RPMI7951 (cell line): ENCODE measurements around the gene HGF. TPM values are rescaled to one million over a fixed set of nuclear protein-coding genes. Genes with fewer than 3 reads are reported as not detected.

Experiments used
- DNase-seq: peaks from one replicate; pipeline ENCODE4 v3.0.0-alpha.2; 2012; ENCODE audit warnings: low read depth
- total RNA-seq: library from RNA; depleted of rRNA; stranded (reverse); fragments of >200 nt; shearing (Covaris generic); gene quantifications from 2 replicates; pipeline ENCODE4 v1.2.3, GENCODE V29; 2014

The HGF gene
- total RNA-seq, 1 experiment from 2014 or later = under 0.01 TPM

DNA sequence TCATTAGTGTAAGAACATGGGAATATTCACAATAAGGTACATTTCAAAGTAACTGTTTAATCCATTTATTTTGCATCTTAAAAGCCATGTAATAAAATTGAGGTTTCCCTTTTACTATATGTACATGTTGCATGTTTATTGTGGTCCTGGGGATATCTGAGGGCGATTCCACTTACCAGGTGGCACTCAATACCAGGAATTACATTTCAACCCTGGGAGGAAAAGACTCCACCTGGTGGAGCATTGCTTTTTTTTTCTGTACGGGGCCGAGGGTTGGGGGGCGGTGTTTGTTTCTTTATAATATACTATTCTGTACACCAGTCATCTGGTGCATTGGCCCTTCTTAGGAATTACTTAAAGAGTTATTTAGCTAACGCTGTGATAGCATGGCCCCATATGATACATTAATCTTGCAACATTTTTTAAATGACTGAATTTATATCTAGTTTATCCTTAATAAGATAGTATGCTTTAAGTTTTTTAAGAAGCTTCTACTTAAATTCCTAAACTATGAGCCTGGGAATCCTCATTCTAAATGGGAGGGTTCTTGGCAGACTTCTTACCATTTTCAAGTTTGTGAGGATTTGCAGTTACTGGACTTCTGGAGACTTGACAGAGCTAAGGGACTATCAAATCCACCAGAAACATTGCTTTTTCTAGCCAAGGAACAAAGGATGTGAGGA is 7.2 kb upstream of the HGF start:
- peak; percentile 4 for DNase-seq

DNA sequence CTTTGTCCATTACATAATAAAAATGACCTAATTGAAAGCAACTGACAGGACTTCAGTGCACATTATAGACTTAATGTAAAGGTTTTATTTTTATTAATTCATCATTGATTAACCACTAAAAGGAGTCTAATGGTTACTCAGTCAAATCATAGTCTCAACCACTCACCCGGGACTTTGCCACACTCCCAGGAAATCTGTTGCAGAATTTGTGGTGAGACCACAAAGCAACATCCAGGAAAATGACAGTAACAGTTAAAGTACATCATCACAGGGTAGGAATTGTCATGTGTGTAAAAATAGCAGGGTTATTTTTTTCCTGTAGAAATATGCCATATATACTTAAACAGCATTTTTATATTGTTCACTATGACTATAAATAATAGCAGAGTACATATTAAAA is 6.3 kb upstream of the HGF start:
- DNase-seq = no peak

DNA sequence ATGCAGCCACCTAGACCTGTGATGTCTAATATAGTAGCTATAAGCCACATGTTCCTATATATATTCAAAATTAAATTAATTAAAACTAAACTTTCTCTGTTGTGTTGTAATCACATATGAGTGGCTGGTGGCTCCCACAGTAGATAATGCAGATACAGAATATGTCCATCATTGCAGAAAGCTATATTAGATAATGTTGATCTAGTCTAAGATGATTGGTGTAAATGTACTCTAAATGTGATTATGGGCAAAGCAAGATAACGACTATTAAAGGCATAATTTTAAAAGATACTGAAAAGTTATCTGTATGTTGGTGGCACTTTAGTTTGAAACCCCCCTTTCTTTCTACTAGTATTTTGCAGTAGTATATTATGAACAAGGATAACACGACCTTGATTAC is 5.7 kb upstream of the HGF start:
- no peak for DNase-seq

DNA sequence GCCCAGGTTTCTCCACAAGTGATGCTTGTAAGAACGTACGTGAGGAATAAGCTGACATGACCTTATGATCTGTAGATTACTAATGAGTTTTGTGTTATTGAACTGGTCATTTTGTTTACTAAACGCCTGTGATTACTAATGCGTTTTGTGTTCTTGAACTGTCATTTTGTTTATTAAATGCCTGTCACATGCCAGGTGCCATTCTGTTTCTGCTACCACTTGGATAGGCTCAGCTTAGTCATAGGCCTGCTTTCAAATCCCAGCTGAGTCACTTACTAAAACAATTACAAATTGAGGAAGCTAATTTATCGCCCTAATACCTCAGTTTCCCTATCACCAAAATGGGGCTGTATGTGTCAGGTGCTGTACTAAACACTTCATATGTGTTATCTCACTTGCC is 4.7 kb upstream of the HGF start:
- no peak for DNase-seq

DNA sequence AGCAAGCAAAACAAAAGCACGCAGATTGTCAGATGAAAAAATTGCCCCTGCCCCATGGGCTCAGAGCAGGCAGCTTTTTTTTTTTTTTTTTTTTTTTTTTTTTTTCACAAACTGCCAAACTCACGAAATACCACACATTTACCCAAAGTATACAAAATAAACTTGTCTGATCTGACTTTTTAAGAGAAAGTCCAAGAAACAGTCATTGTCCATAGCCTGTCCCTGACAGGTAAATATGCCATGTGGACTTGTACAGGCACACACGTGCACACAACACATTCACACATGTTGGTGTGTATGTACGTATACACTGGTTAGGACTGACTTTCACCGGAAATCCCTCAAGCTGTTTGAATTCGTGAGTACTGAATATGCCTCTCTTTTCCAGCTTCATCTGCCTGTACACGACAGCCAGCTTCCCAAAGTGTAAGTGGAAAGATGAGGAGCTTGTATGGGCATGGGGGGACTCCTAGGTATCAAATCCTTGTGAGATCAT is 929 bp upstream of the HGF start:
- DNase-seq = no peak

DNA sequence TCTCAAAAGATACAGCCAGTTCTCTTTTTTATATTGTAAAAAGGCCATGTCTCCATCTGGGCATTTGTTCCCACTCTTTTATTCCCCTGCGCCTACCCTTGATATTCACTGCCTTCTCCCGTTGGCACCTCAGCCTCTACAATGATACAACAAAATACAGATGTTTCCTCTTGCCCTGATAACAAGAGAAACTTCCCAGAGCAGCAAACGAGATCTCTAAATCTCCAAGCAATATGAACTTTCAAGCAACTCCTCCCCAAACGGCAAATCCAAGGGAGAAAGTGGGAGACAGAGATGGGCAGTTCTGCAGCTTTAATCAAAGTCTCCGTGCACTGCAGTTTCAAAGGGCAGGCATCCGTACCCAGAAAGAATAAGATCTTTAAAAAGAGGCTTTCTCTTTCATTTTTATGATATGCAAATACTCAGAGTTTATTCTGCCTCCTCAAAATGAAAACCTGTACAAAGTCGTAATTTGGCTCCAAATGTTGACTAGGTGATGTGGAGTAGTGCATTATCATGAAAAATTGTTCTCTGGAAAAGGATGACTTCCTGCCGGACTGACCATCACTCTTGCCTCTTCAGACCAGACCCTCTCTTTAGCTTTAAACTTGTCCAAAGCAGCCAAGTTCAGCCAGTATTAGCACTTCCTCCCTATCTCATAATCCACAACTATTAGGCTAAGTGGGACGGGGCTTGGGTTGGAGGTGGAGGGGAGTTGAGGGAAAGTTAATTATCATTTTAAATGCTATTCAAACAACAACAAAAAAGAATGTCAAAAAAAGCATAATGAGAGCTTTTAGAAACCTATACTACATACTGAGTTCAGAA is 682 bp downstream of the HGF start:
- no peak for DNase-seq

DNA sequence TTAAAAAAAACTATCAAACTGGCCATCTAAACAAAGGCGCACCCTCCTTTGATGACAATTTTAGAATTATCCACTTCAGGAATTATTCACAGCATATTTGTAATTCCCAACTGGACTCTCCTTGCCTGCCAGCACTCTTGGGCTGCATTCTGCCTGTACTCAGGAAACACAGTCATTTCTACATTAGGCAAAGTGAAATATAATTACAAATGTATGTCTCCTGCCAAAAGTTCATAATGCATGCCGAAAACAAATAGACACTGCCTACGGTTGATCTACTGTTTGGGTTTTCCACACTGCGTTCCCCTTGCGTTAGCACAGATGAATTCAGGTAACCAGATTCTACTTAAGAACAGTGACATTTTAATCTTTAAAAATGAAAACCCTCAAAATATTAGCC is 1.9 kb downstream of the HGF start:
- no peak for DNase-seq

DNA sequence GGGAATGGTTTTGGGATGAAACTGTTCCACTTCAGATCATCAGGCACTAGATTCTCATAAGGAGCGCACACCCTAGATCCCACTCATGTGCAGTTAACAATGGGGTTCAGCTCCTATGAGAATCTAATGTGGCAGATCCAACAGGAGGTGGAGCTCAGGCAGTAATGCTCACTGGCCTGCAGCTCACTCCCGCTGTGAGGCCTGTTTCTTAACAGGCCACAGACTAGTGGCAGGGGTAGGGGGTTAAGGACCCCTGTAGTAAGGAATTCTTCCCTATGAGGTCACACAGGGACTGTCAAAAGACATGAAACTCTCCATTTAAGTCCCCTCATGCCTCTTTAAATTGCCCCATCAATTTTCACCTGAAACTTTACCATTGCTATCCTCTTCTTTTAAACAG is 8.0 kb downstream of the HGF start:
- no peak for DNase-seq

DNA sequence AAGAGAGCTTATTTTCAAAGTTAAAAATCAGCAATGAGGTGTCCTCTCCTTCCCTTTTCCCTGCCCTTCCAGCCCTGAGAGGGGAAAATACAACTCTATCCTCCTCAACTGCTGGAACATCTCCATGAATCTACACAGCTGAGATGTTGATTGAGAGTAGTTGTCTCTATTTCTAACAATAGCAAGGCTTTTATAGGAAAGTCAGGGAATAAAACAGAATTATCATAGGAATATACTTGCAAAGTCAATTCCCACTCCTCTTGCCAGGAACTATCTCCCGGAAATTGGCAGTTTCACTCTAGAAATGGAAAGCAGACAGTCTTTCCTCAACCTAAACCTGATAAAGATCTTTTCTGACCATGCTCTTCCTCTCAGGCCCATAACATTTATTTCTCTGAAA is 8.8 kb downstream of the HGF start:
- DNase-seq = no peak

DNA sequence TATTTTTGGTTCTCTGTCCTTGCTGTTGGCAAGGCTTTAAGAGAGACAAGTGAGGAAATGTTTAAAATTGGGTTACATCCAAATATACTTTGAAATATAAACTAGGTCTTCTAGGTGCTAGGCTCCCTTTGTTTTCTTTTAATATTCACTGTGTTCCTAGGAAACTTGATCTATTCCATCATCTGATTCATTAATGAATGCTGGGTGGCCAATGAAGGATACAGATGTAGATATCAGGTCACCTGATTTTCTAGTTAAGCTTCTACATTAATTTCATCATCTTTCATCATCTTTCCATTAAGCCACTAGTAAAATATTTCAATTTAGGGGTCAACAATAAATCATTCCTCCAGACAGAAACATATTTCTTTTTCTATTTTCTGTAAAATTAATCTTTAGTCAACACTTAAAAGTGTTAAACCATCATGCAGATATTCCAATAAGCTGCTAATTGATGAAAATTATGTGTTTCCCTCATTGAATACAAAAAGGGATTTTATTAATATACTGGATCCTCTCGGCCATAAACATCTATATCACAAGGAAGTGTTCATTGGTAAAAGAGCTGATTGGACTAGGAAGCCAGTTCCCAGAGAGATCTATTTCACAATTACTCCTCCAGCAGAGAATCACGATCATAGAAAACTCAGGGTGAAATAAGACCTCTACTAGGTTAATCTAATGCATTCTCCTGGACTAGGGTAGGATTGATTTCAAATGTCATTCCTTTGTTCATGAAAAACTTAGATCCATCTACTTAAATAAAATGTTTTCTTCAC is 14.7 kb downstream of the HGF start:
- DNase-seq = no peak

DNA sequence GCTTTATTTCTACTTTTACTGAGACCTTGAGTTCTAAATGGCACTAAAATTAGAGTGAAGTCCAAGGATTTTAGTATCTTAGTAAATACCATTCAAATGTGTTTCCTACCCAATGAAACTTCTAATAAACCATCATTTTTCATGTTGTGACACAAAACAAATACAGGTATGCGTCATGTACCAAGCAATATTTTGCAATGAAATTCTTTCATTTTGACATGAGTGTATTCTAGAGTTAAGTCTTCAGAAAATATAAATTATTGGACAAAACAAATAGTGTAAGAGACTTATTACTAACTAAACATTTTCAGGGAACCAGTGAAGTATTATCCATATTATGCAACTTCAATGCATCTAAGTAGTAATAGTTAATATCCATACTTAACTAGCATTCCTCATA is 16.5 kb downstream of the HGF start:
- DNase-seq = no peak

DNA sequence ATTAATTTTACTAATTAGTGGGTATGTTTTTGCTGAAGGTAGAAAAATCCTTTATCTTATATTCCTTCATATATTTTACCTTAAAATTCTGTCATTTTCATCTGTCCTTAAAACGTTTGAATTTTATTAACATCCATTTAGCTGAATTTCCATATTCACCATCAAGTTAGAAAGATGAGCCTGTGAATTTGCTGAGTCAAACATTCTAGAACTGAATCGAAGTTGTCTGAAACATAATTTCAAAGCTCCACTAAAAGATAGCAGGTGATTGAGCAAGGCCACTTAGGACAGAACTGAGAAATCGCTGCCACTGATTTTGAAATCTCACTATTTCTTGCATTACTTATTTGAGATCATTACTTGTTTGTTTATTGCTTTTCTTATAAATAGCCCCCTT is 17.5 kb downstream of the HGF start:
- no peak for DNase-seq

DNA sequence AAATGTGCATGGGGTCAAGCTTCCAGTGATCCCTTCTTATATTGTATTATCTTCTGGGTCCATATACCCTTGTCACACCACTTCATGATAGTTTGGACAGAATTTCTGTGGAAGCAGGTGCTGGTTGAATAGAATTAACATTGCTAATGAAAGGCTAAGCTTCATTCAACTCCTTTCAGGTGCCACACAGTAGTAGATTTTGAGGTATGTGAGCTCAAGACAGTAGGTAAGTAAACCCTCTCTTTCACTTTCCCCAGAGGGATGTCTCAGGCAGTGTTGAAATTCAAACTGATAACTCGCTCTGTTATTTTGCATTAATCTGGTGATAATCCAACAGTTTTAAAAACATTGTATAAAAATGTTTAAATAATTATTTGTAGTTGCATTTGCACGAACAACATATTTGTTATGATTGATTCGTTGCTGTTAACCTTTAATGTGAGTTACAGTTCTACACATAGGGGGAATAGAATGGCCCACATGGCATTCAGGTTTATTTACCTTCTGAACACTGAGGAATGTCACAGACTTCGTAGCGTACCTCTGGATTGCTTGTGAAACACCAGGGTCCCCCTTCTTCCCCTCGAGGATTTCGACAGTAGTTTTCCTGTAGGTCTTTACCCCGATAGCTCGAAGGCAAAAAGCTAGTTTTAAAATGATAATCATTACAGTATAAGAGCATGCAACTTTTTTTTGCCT is 18.1 kb downstream of the HGF start:
- DNase-seq = no peak

DNA sequence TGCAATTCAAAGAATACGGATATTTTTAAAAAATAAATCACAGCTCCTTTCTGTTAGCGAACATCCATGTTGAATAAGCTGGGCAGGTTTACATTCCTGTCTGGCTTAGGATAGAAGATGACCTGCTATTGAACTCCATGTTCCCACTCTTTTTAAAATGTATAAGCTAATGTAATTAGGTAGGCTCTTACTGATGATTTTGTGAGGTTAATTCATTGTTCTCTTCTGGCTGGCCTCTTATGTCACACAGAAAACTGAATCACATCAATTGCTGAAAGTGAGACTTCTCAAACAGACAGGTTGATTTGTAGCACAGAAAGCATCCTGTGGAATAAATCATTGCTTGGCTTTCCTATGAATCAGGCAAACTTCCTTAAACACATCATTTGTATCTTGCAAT is 24.2 kb downstream of the HGF start:
- DNase-seq = no peak

DNA sequence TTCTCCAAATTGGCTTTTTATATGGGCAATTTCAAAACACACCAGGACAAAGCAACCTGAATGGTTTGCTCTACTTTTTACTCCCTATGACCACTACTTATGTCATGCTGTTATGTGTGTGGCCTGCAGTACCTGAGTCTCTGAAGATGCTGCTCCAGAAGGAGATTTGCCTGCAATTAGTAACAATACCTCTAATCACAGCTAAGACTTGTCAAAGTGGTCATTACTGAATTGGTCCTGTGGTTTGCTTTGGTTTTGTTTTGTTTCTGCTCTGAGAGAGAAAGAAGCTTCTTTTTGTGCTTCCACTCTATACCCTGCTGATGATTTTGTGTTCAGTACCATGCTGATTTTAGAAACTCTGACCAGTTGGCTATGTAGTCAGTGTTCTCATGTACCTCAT is 25.5 kb downstream of the HGF start:
- DNase-seq = no peak

DNA sequence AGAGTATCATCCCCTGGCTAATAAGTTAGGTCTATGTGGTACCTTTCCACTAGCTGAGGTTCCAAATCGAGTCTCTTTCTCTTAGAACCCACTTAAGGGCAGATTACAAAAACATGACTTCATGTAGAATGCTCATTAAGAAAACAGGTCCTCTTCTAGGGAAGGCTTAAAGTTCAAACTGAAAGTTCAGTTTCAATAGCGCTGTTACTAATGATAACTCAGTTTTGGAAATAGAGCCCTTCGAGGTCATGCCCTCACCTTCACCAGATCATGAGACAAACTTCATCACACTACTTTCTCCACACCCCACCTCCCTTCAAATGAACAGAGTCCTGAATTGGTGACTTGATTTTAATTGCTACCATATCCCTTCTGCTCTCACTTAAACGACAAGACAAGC is 26.2 kb downstream of the HGF start:
- DNase-seq = no peak

DNA sequence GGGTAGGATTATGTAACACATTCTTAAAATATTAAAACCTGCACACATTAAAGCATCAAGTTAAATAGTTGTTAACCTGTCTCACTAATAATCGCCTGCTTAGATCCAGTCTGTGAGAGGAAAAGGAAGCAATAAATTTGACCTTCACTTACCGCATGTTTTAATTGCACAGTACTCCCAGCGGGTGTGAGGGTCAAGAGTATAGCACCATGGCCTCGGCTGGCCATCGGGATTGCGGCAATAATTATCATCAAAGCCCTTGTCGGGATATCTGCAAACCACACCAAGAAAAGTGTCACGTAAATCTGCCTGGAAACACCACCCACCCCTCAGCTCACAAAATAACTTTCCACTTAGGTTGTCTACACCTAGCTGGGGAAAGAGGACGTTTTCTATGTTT is 26.6 kb downstream of the HGF start:
- DNase-seq = no peak

DNA sequence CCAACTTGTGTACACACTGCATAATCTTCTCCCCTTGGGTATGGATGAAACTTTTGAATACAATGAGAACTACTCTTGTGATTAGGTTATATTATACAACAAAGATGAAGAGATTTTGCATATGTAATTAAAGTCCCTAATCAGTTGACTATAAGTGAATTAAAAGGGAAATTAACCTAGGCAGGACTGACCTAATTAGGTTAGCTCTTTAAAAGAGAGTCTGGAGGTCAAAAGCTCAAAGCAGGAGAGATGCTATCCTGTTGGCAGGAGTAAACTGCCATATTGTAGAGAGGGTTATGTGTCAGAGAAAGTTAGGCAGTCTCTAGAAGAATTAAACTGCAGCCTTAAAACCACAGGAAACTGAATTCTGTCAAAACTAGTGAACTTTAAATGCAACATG is 29.4 kb downstream of the HGF start:
- no peak for DNase-seq

DNA sequence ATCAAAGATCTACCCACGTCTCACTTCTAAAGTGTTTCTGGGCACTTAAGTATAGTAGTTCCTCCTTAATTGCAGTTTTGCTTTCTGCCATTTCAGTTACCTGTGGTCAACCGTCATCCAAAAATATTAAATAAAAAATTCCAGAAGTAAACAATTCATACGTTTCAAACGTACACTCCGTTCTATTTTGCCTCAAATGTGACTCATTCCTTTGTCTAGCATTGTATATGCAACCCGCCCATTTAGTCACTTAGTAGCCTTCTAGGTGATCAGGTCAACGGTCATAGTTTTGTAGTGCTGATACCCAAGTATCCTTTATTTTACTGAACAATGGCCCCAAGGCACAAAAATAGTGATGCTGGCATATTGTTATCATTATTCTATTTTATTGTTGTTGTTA is 33.8 kb downstream of the HGF start:
- no peak for DNase-seq

DNA sequence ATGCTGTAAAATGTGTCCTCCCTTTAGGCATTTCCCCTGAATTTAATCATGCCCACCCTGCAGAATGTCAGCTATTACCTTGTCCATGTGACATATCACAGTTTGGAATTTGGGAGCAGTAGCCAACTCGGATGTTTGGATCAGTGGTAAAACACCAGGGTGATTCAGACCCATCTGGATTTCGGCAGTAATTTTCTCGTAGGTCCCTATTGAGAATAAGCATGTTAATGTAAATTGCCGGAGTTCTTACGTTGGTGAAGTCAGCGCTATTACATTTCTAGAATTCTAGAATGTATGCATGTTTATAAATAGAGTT is 44.1 kb downstream of the HGF start:
- DNase-seq = peak; percentile 62

DNA sequence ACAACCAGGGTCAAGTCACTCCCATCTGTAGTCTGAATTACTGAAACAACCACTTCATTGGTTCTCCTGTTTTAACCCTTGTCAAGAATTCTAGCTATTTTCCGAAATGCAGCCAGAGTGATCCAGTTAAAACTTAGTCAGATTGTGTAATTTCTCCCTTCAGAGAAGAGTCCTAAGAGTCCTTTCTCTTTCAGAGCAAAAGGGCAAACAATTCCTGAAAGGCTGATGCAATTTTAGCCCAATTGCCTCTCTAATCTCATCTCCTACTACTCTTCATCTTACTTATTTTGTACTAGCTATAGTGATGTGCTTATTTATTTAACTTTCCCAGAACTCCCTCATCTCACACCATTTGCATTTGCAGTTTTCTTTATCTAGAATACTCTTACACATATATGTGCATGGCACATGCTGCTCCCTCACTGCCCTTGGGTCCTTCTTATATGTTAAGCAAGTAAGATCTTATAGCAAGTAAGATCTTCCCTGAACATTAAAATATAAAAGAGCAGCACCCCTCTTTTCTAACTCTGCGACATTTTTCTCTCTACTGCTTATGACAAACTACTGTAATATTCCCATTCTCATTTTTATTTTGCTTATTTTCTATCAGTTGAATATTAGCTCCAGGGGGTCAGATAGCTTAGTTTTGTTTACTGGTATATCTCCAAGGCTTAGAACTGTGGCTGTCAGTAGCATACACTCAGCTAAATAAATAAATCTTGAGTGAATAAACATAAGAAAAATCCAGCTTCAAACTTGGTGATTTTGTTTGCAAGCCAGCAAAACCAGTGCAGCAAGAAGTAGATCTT is 44.6 kb downstream of the HGF start:
- DNase-seq = no peak
